Loucy (cell line): ENCODE data around the gene KAT6B.

Experiments used
- H2AFZ ChIP-seq: fragments of 200-600 bp; sonication (generic); 2 replicates; pipeline ENCODE4 v1.6.0; 2016; ENCODE audit warnings: antibody characterized with exemption, mild to moderate bottlenecking, low read length, moderate library complexity
- H3F3A ChIP-seq: fragments of 200-600 bp; 2 replicates; pipeline ENCODE4 v1.6.0; 2016; ENCODE audit warnings: antibody characterized with exemption, low read depth, mild to moderate bottlenecking
- H3K27me3 ChIP-seq: fragments of 200-600 bp; sonication (generic); 2 replicates; pipeline ENCODE4 v1.6.1; 2014; ENCODE audit warnings: low read length, mild to moderate bottlenecking; ENCODE audit not compliant: insufficient read depth, poor library complexity, severe bottlenecking
- H3K36me3 ChIP-seq: fragments of 200-600 bp; sonication (generic); 2 replicates; pipeline ENCODE4 v1.6.1; 2016; ENCODE audit warnings: low read length; ENCODE audit not compliant: insufficient read depth
- H3K4me1 ChIP-seq: fragments of 200-600 bp; sonication (generic); 2 replicates; pipeline ENCODE4 v1.5.1; 2014; ENCODE audit warnings: low read length, mild to moderate bottlenecking; ENCODE audit not compliant: insufficient read depth, poor library complexity, severe bottlenecking
- H3K4me2 ChIP-seq: fragments of 200-600 bp; sonication (generic); 2 replicates; pipeline ENCODE4 v1.6.0; 2014; ENCODE audit warnings: antibody characterized with exemption, low read length, low read depth, mild to moderate bottlenecking; ENCODE audit not compliant: poor library complexity, severe bottlenecking
- H3K4me3 ChIP-seq: fragments of 200-600 bp; sonication (generic); 2 replicates; pipeline ENCODE4 v1.5.1; 2014; ENCODE audit warnings: low read length, mild to moderate bottlenecking, mixed read lengths; ENCODE audit not compliant: poor library complexity, severe bottlenecking
- H3K79me2 ChIP-seq: fragments of 200-600 bp; sonication (generic); 2 replicates; pipeline ENCODE4 v1.6.1; 2014; ENCODE audit warnings: low read length; ENCODE audit not compliant: insufficient read depth
- H3K9ac ChIP-seq: fragments of 200-600 bp; sonication (generic); 2 replicates; pipeline ENCODE4 v1.6.0; 2014; ENCODE audit warnings: mild to moderate bottlenecking, low read depth, low read length, moderate library complexity; ENCODE audit not compliant: poor library complexity, severe bottlenecking
- H3K9me2 ChIP-seq: fragments of 200-600 bp; sonication (generic); replicated peaks from 2 replicates; pipeline ENCODE4 v1.6.1; 2016; ENCODE audit warnings: low read depth, low read length, mixed read lengths
- H3K9me3 ChIP-seq: fragments of 200-600 bp; sonication (generic); 2 replicates; pipeline ENCODE4 v1.6.1; 2014; ENCODE audit warnings: mild to moderate bottlenecking, antibody characterized with exemption, low read length, low read depth; ENCODE audit not compliant: insufficient read depth
- H4K20me1 ChIP-seq: fragments of 200-600 bp; sonication (generic); 2 replicates; pipeline ENCODE4 v1.6.0; 2014; ENCODE audit warnings: antibody characterized with exemption, low read length, mild to moderate bottlenecking; ENCODE audit not compliant: insufficient read depth, poor library complexity, severe bottlenecking
- CTCF ChIP-seq: fragments of 200-600 bp; sonication (generic); conservative IDR thresholded peaks from 2 replicates; pipeline ENCODE4 v1.5.1; 2014; ENCODE audit warnings: mild to moderate bottlenecking, antibody characterized with exemption, low read length
- EZH2phosphoT487 ChIP-seq: fragments of 200-600 bp; IDR thresholded peaks from 2 replicates; pipeline ENCODE4 v1.6.1; 2018; ENCODE audit warnings: antibody characterized with exemption, mild to moderate bottlenecking, moderate library complexity, borderline replicate concordance

The KAT6B gene

GRCh38 chr10:74883428-74883827 lies 57.0 kb downstream of the KAT6B start:
- Histone ChIP-seq H3K4me1 (peaks cover 8% of the 10 kb centered on the region), H2AFZ (no peak overlapping the region), H3K27me3 (no peaks in the 10 kb centered on the region), H3F3A (0 out of 2 replicates have a peak, but pooled peaks cover 6% of the 10 kb centered on the region), H3K9ac (no peak overlapping the region), H3K79me2 (peaks cover 99% of the 10 kb centered on the region), H3K9me2 (no peaks in the 10 kb centered on the region), H3K9me3 (no peaks in the 10 kb centered on the region), H3K4me2 (no peak overlapping the region), H4K20me1 (peaks cover 36% of the 10 kb centered on the region), H3K4me3 (no peak overlapping the region), H3K36me3 (peaks cover 5% of the 10 kb centered on the region; the same call in 1 of the 2 replicates)
- no peak for TF ChIP-seq CTCF

- H3K9me3 ChIP-seq, result no peaks in the 10 kb centered on the region
- no peak overlapping the region for H3K9ac ChIP-seq
- H3K36me3 ChIP-seq, result no peaks in the 10 kb centered on the region
- peaks cover 36% of the 10 kb centered on the region for H3K4me1 ChIP-seq
- no peaks in the 10 kb centered on the region for H3K27me3 ChIP-seq
- H2AFZ ChIP-seq, result no peak overlapping the region
- no peak overlapping the region for H3K4me2 ChIP-seq
- TF ChIP-seq CTCF, result no peak
- peaks cover 48% of the 10 kb centered on the region for H4K20me1 ChIP-seq
- no peaks in the 10 kb centered on the region for H3K9me2 ChIP-seq
- H3F3A ChIP-seq, result 0 out of 2 replicates have a peak, but pooled peaks cover 6% of the 10 kb centered on the region
- peaks cover 98% of the 10 kb centered on the region for H3K79me2 ChIP-seq
- no peak overlapping the region for H3K4me3 ChIP-seq
Measured at GRCh38 chr10:74887614-74888284, 61.3 kb downstream of the KAT6B start.

GRCh38 chr10:74888962-74889661 lies 62.7 kb downstream of the KAT6B start:
- no peaks in the 10 kb centered on the region for H3K27me3 ChIP-seq
- H2AFZ ChIP-seq, result no peak overlapping the region
- no peaks in the 10 kb centered on the region for H3K36me3 ChIP-seq
- no peak overlapping the region for H3K9ac ChIP-seq
- TF ChIP-seq CTCF (peak; percentile 64), EZH2phosphoT487 (no peak)
- no peaks in the 10 kb centered on the region for H3K9me2 ChIP-seq
- H3K9me3 ChIP-seq, result no peaks in the 10 kb centered on the region
- H4K20me1 ChIP-seq, result peaks cover 38% of the 10 kb centered on the region
- 0 out of 2 replicates have a peak, but pooled peaks cover 2% of the 10 kb centered on the region for H3F3A ChIP-seq
- no peak overlapping the region for H3K4me3 ChIP-seq
- no peak overlapping the region for H3K4me2 ChIP-seq
- peaks cover 98% of the 10 kb centered on the region for H3K79me2 ChIP-seq
- H3K4me1 ChIP-seq, result peaks cover 41% of the 10 kb centered on the region
